ENCODE results near the gene DCC.

DCC gene

GRCh38 chr18:53028565-53028964, 688.6 kb downstream of the DCC start:
- no peak for FAIRE-seq

GRCh38 chr18:53033128-53033527, 693.1 kb downstream of the DCC start:
- DNase-seq (ENCODE audit: insufficient read length, low spot score) (no peak), FAIRE-seq (no peak)
- no peak for TF ChIP-seq CTCF (IDR thresholded peaks at IDR 0.05; ENCODE audit: insufficient read depth, missing control alignments)

More at GRCh38 chr18:53028565-53028964, 688.6 kb downstream of the DCC start:
- DNase-seq (ENCODE audit: insufficient read length, low spot score) = no peak
- TF ChIP-seq CTCF (IDR thresholded peaks at IDR 0.05; ENCODE audit: insufficient read depth, missing control alignments) = no peak

DNA sequence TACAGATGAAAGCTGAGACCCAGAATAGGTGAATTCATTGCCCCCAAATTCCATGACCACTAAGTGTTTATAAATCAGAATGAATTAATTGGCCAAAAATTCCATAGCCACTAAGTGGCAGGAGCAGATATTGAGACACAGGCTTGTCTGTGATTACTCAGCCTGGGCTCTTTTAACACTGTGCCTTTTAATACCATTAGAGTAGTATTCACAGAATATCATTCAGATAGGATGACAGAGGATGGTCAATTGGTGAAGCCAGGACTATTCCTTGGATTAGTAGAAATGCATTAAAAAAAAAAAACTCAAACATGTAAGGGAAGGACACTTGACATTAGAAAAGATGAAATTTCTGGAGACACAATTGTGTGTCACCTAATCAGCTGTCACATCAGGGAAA, 698.6 kb downstream of the DCC start:
- no peak for TF ChIP-seq CTCF (IDR thresholded peaks at IDR 0.05; ENCODE audit: insufficient read depth, missing control alignments)
- no peak for FAIRE-seq
- no peak for DNase-seq (ENCODE audit: insufficient read length, low spot score)

DNA sequence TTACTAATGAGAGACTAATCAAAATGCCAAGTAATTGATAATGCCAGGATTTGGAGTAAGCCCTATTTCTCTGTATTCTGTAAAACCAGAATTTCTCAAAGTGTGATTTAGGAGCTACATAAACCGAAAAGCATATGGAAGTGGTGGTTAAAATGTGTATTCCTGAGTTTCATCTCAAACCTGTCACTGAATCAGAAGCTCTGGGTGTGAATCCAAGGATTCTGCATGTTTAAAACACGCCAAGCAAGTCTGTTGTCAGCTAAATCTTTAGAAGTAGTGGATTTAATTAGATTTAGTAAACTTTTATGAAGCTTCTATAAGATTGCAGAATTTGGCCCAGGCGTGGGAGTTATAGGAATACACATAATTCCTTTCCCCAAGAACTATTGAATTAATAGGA, 700.3 kb downstream of the DCC start:
- DNase-seq (ENCODE audit: insufficient read length, low spot score) (no peak), FAIRE-seq (no peak)
- no peak for TF ChIP-seq CTCF (IDR thresholded peaks at IDR 0.05; ENCODE audit: insufficient read depth, missing control alignments)

DNA sequence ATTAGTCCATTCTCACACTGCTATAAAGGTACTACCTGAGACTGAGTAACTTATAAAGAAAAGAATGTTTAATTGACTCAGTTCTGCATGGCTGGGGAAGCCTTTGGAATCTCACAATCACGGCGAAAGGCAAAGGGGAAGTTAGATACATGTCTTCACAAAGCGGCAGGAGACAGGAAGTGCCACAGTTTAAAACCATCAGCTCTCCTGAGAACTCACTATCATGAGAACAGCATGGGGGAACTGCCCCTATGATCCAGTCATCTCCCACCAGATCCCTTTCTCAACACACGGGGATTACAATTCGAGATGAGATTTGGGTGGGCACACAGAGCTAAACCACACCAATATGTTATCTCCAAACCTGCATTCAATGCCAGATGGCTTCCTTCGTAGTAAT, 716.1 kb downstream of the DCC start:
- no peak for DNase-seq (ENCODE audit: insufficient read length, low spot score)
- TF ChIP-seq CTCF (IDR thresholded peaks at IDR 0.05; ENCODE audit: insufficient read depth, missing control alignments) = no peak
- no peak for FAIRE-seq

DNA sequence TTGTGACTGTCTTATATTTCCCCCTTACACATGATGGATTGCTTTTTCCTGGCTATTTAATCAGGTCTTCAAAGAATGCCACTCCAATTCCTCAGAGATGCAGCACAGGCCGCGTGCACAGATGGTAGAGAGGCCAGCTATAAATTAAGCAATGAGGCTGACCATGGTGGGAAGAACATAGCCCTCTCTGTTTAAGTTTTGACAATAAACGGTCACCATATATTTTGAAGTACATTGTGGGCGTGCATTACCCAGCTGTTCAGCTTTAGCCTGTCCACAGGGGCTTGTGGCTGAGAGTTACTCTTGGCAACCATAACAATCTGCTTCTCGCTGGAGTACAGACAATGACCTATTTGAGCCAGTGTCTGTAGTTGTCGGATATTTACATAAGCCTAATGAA, 730.8 kb downstream of the DCC start:
- no peak for FAIRE-seq
- TF ChIP-seq CTCF (IDR thresholded peaks at IDR 0.05; ENCODE audit: insufficient read depth, missing control alignments) = no peak
- no peak for DNase-seq (ENCODE audit: insufficient read length, low spot score)

- DNase-seq (ENCODE audit: insufficient read length, low spot score) (no peak), FAIRE-seq (no peak)
- no peak for TF ChIP-seq CTCF (IDR thresholded peaks at IDR 0.05; ENCODE audit: insufficient read depth, missing control alignments)
Measured at GRCh38 chr18:53080687-53081086, 740.7 kb downstream of the DCC start.
